HG02884 (cell line): ENCODE data around the gene ZNF688.
A peak's percentile ranks its signal among the peaks of the same experiment; 100 is the strongest.

Source experiments
- ATAC-seq: cut with Tn5 transposase; IDR thresholded peaks from one replicate; pipeline ENCODE4 v1.9.1; 2021; ENCODE audit warnings: mild to moderate bottlenecking, moderate library complexity; ENCODE audit not compliant: unreplicated experiment

ZNF688 gene

DNA sequence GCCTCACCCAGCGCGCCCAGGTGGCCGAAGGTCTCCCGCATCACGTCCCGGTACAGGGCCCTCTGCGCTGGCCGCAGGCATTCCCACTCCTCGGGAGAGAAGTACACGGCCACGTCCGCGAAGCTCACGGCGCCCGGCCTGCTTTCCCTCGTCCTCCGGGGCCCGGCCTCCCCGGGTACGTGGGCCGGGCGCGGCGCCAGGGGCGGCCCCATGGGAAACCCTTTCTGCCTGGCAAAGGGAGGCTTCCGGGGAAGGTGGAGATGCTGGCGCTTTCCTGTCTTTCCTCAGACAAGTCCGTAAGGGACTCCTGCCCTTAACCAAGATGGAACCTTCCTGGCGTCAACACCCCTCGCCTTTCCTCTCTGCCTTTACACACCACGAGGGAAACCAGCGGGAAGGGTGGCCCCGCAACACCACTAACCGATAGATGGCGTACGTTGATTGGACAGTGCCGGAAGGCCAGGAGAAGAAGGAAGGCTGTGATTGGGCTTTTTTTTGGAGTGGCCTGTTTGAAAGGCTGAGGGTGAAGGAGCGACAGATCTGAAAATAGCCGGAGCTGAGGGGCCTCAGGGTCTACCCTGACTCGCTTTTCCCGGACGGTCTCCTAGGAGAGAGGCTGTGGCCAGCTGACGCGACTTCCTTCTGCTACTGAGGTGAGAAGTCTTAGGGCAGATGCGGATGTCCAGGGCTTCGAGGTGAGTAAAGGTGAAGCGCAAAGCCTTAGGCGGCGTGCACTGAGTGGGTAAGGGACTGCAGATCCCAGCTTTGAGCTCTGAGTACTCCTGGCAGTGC, 14.1 kb upstream of the ZNF688 start, which contains the start of gene ZNF785:
Gene ZNF785 (minus strand): TSS at position 298 of the 792 bp plus-strand sequence. CDS start 86 bp downstream, at position 212.
- ATAC-seq = peak; percentile 82

DNA sequence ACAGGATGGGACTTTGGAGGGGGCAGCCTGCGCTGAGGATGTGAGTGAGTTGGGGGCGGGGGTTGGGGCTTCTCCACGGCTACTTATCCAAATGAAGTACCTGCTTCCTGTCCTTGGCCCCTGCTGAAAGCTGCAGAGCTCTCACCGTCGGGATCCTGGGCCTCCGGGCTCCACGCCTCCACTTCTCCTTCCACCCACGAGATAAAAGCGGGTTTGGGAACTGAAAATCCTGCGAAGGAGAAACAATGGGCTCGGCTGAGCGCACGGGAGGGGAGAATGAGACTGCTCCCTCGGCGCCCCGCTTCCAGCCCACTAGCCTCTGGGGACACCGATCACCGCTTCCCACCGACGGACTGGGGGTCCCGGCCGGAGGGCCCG, 13.5 kb upstream of the ZNF688 start:
- ATAC-seq = peak; percentile 11

DNA sequence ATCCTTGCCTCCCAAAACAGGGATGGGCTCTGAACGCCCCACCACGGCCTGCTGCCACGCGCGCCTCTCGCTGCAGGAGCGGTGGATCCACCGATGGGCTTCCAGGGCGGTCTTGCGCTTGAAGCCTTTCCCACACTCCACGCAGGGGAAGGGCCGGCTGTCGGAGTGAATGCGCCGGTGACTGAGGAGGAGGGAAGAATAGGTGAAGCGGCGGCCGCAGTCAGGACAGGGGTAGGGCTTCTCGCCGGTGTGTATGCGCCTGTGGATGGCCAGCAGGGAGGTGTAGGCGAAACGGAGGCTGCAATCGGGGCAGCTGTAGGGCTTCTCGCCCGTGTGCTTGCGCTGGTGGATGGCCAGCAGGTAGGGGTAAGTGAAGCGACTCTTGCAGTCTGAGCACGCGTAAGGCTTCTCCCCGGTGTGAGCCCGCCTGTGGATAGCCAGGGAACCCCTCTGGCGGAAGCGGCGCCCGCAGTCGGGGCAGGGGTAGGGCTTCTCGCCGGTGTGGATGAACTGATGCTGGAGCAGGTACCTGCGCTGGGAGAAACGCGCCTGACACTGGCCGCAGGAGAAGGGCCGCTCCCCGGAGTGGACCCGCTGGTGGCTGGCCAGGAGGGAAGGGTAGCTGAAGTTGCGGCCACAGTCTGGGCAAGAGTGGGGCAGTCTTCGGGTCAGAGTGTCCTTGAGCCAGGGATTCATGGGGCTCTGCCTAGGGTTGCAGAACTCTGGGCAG, 11.3 kb upstream of the ZNF688 start:
- ATAC-seq = no peak

DNA sequence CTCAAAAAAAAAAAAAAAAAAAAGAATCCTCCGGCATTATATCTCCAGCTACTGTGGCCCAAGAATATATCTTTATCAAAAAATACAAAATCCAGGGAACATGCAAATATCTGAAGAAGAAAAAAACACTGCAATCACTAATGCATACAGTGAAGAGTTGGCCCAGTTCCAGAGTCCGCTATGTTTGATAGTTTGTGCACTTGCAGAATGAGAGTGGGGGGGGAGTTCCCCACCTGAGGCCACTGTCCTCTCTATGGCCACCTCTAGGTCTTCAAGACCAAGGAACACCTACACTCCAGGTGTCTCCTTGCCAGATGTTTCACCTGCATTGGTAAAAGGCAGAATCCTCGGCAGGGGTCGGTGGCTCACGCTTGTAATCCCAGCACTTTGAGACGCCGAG, 9.9 kb upstream of the ZNF688 start:
- ATAC-seq = no peak

DNA sequence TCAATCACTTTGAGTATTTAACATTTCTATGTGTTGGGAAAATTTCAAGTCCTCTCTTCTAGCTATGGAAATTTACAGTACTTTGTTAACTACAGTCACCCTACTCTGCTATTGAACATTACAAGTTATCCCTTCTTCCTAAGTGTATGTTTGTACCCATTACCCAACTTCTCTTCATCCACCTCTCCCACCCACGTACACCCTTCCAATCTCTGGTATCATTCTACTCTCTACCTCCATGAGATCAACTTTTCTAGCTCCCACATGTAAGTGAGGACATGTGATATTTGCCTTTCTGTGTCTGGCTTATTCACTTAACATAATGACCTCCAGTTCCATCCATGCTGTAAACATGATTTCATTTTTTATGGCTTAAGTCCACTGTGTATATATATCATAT, 3.2 kb upstream of the ZNF688 start:
- ATAC-seq = no peak

DNA sequence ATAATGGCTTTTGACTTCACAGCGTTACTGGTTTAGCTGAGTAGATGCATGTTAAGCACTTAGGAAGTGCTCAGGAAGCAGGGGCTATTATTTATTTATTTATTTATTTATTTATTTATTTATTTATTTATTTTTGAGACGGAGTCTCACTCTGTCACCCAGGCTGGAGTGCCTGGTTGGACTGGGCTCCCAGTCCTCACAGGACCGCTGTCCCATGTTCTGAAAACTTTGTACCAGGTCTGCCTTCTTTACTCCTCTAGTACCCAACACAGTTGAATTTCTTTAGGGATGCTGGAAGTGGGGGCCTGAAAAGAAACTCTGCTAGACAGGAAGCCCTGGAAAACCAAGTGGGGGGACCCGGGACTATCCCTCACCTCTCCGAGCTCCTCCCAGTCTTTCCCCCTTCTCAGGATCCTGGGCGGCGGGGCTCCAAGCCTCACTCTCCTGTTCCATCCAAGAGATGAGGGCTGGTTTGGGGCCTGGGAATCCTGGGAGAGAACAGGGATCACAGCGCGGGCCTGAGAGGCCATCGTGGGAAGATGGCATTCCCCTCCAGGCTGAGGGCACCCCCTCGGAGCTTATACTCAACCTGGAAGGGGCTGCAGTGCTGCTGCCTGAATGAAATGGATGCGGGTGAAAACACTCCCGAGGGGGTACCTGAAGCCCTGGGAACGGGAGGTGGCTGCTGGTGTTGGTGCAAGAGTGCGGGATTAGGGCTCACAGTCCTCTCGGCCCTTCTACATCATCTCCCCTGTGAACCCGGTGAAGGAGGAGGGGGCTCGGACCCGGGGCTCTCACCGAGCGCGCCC, 674 bp downstream of the ZNF688 start:
- no peak for ATAC-seq

DNA sequence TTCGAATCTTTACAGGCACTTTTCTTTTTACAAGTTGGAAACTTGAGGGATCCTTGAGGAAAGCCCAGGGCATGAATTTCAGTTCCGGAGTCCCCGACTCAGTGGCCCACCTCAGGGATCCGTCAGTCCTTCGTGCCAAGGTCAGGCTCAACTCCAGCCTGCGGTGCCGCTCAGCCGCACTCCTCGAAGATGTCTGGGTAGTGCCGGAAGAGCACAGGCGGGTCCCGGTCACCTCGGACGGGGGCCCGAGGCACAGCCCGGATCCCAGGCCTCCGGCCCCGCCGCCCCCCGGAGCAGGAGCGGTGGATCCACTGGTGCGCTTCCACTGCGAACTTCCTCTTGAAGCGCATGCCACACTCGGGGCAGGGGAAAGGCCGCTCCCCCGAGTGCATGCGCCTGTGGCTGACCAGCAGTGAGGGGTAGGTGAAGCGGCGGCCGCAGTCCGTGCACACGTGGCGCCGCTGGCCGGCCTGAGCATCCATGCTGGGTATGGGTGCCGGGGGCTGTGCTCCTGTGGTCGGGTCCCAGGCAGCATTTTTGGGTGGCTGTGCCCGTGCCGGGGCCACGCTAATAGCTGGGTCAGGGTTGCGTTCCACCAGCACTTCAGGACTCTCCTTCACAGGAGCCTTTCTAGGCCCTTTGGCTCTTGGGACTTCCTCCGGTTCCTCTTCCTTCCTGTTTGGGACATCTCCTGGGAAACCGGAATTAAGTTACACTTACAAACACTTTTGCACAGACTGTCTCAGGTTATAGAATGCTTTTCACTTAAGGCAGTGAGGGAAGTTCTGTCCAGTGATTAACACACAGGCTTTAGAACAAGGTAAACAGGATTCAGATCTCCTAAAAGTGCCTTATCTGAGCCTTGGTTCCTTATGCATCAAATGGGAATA, 1.5 kb downstream of the ZNF688 start:
- no peak for ATAC-seq

DNA sequence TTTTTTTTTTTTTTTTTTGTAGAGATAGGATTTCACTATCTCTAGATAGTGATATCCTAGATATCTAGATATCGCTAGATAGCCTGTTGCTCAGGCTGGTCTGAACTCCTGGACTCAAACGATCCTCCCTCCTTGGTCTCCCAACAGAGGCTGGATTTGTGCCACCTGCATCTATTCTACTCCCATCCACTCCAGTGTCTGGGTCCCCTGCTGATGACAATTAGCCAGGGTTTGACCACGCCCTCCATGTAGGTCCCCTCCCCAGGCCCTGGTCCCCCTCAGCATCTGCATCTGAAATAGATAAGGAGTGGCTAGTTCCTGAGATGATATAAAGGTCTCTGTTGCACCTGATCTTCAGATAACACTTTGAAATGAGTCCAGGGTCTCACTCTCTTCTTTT, 2.2 kb downstream of the ZNF688 start:
- no peak for ATAC-seq

DNA sequence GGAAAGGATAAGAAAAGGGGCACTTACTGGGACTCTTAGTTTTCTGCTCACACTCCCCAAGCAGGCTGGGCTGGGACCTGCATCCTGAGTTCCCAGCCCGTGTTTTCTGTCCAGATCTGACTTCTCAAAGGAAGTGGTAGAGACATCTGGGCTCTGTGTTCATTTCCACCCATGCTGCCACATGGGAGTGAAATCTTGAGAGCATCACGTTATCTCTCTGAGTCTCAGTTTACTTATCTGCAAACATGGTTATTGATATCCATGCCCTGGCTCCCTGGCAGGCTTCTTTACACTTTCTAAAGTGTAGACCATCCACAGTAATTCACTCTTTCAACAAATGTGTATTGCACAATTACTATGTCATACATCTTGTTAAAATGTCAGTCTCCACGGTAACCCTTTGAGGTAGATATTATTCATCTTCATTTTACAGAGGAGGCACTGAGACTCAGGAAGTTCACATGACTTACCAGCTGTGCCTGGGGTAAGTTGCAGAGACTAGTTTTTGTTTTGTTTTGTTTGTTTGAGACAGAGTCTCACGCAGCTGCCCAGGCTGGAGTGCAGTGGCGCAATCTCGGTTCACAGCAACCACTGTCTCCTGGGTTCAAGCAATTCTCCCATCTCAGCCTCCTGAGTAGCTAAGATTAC, 3.4 kb downstream of the ZNF688 start:
- ATAC-seq = no peak

DNA sequence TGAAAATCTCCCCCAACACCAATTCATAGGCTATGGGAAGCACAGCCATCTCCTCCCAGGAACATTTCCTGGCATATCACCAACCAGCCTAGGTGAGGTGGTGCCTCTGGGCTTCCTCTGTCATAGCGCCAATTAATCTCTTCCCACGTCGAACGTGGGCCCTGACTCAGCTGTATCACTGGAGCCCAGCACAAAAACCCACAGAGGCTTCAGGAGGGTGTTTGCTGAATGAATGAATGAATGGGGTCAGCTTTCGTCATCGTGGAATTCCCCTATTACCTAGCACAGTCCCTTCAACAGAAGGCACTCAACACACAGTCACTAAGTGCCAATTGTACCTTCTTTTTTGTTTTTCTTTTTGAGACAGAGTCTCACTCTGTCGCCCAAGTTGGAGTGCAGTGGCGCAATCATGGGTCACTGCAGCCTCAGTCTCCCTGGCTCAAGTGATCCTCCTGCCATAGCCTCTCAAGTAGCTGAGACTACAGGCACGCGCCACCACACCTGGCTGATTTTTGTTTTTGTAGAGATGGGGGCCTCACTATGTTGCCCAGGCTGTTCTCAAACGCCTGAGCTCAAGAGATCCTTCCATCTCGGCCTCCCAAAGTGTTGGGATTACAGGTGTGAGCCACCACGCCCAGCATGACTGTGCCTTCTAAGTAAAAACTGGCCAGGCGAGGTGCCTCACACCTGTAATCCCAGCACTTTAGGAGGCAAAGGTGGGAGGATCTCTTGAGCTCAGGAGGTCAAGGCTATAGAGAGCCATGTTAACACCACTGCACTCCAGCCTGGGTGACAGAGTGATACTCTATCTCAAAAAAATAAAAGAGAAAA, 4.1 kb downstream of the ZNF688 start:
- no peak for ATAC-seq

DNA sequence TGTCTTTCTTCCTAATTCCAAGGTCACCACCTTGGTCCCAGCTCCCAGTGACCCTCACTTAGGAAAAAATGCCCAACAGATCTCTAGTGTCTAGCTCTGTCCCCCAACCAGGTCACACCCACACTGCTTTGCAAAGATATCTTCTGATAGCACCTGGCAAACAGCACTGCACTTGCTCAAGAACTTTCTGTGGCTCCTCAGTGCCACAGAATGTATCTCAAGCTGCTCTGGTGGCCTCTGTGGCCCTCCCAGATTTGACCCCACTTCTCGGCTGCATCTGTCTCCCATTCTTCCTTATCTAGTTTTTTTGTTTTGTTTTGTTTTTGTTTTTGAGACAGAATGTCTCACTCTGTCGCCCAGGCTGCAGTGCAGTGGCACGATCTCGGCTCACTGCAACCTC, 5.0 kb downstream of the ZNF688 start:
- no peak for ATAC-seq

DNA sequence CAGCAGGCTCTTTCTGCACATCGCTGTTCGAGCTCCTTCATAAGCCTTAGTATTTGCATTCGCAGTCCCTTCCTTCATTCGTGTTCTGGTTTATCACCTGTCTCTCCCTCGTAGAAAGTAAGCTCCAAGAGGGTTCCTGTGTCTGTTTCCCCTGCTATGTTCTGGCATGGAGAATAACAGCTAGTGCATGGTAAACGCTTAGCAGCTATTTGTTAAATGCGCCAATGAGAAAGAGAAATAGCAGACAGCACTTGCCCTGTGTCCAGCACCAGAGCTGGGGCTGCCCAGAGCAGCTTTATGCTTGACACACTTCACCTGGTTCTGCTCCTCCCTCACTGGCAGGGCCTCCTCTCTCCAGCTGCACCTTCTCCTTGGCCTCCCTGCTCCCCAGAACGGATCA, 5.5 kb downstream of the ZNF688 start:
- no peak for ATAC-seq

DNA sequence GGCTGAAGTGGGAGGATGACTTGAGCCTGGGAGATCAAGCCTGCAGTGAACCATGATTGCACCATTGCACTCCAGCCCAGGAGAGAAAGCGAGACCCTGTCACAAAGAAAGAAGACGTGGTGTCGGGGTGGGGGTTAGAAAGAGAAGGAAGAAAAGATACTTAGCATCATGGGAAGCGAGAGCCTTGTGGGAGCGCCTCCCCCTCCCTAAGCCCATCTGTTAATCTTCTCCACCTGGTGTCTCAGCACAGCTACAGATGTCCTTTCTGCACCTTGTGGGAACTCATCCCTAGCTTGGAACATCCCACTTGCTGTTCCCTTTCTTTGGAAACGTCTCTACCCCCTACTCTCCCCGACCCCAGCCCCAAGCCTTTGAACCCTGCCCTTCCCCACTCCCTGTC, 6.0 kb downstream of the ZNF688 start:
- ATAC-seq = no peak

DNA sequence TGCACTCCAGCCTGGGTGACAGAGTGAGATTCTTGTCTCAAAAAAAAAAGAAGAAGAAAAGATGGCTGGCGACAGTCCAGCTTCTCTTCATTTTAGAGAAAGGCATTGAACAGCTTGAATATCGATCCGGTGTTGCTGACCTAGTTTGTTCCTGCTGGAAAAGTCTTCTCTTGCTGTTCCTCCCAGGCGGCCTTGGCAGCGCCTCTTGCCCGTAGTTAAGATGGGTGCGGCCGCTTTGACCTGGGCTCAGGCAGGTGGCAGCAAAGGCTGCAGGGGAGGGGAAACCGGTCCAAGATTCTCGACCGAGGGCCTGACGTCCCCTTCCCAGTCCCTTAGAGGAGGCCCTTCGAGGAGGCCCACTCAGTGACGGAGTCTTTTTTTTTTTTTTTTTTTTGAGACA, 9.5 kb downstream of the ZNF688 start:
- ATAC-seq = no peak

DNA sequence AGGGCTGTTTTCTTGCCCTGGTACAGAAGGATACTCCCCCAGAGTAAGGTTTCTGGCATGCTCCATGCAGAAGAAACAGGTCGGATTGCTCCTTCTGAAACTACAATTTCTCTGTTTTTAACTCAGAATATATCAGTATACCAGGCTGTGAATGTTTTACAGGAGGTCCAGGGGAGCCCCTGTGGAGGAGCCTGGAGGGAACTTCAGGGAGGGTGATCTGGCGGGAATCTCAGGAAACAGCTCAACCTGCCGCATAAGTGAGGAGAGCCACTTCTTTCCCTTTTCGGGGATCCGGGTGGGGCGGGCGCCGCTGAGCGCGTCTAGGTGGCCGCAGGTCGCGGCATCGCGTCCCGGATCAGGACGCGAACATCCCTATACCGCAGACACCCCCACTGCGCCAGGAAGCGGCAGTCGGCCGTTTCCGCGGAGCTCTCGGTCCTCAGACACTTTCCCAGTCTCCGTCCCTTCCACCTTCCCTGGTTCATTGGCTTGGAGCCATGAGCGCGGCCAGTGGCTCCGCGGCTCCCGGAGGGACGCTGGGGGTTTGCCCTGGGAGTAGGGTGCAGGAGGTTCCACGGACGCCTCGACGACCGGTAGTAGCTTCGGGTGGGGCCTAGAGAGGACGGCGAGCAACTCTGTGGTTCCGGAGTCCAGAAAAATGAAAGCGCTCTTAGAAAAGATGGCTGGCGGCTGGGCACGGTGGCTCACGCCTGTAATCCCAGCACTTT, 10.3 kb downstream of the ZNF688 start:
- no peak for ATAC-seq

DNA sequence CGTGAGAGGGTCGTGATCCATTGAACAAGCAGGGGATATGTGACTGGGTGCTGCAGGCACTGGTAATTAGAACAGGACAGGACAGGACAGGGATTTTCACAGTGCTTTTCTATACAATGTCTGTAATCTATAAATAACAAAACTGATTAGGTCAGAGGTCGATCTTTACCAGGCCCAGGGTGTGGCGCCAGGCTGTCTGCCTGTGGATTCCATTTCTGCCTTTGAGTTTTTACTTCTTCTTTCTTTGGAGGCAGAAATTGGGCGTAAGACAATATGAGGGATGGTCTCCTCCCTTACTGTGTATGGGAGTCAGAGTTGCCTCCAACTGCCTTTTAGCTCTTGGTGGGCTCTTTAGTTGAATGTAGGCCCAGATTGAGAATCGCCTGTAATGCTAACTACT, 11.8 kb downstream of the ZNF688 start:
- no peak for ATAC-seq

DNA sequence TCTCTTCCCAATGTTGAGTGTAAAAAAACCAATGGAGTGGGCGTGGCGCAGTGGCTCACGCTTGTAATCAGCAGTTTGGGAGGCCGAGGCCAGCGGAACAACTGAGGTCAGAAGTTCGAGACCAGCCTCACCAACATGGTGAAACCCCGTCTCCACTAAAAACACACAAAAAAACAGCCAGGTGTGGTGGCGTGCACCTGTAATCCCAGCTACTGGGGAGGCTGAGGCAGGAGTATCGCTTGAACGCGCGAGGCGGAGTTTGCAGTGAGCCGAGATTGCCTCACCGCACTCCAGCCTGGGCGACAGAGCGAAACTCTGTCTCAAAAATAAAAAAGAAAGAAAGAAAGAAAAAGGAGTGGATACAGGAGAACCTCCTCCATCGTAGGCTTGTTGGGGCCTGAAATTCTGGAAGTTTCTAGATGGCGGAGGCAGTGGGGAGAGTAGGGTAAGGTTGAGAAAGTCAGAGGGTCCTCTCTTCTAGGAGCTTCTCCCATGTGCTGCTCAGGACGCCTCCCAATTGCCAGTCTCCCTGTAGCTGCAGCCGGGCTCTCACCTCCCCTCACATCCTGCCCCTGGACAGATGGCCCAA, 12.6 kb downstream of the ZNF688 start:
- ATAC-seq = no peak
